ENCODE data around the gene FSTL5. TPM values are rescaled to one million over a fixed set of nuclear protein-coding genes. Genes with fewer than 3 reads are reported as not detected.

The FSTL5 gene
- total and polyA plus RNA-seq, 2 of the 8 experiments (the other 6 are each of a cell fraction or from before 2014, with no cell fraction given) = 0.09 to 0.32 TPM

GRCh38 chr4:162015090-162015489, 148.7 kb downstream of the FSTL5 start:
- TF ChIP-seq KDM5A (IDR thresholded peaks at IDR 0.05; ENCODE audit: low read length) (no peak), EP300 (IDR thresholded peaks at IDR 0.05; ENCODE audit: borderline replicate concordance in 1 of 2, low read depth in 2 of 2, low read length in 2 of 2) (no peak), TCF12 (IDR thresholded peaks at IDR 0.05; ENCODE audit: low read depth, low read length) (no peak), RFX5 (IDR thresholded peaks at IDR 0.05; ENCODE audit: borderline replicate concordance, low read depth, low read length) (no peak), BCL11A (IDR thresholded peaks at IDR 0.05; ENCODE audit: low read depth in 2 of 2, low read length in 2 of 2) (no peak), SP4 (IDR thresholded peaks at IDR 0.05; ENCODE audit: low read length) (no peak), CEBPB (IDR thresholded peaks at IDR 0.05; ENCODE audit: low read depth, low read length) (no peak), SIX5 (IDR thresholded peaks at IDR 0.05; ENCODE audit: low read depth, low read length) (no peak), BRCA1 (IDR thresholded peaks at IDR 0.05; ENCODE audit: low read depth, low read length) (no peak), ASH2L (IDR thresholded peaks at IDR 0.05; ENCODE audit: low read length) (no peak), POLR2AphosphoS5 (IDR thresholded peaks at IDR 0.05; ENCODE audit: low read depth, low read length) (no peak), CTBP2 (IDR thresholded peaks at IDR 0.05; ENCODE audit: borderline replicate concordance, insufficient read depth, insufficient read length, low read length) (no peak), SIRT6 (IDR thresholded peaks at IDR 0.05; ENCODE audit: low read length) (no peak), HDAC2 (IDR thresholded peaks at IDR 0.05; ENCODE audit: borderline replicate concordance in 1 of 2, low read depth in 2 of 2, low read length in 2 of 2) (no peak), KDM1A (IDR thresholded peaks at IDR 0.05; ENCODE audit: borderline replicate concordance, low read length) (no peak), RAD21 (IDR thresholded peaks at IDR 0.05 in 1 of 2, conservative IDR thresholded peaks at IDR 0.05 in 1 of 2; ENCODE audit: low read depth in 2 of 2, low read length in 2 of 2) (no peak)
- H3K23me2 ChIP-seq (ENCODE audit: low read depth, low read length) = no peaks in the 10 kb centered on the region
- H2BK20ac ChIP-seq (ENCODE audit: low read length) = no peak overlapping the region
- WGBS, 2 experiments (ENCODE audit: extremely low coverage in 1 of 2, insufficient coverage in 1 of 2, insufficient read length in 1 of 2, insufficient replicate concordance in 2 of 2, low coverage in 1 of 2, low lambda C conversion rate in 2 of 2, missing lambda C conversion rate in 1 of 2) = 95% methylated on average over 3 of the region's 3 CpGs; no CpG with 5 or more reads in 1 of the 2 experiments
- no peak overlapping the region for H3K4ac ChIP-seq (replicated peaks; ENCODE audit: insufficient read length, low read depth, low read length)
- FAIRE-seq = no peak
- H4K5ac ChIP-seq (ENCODE audit: insufficient read length, low read depth, low read length) = no peak overlapping the region
- H4K20me1 ChIP-seq (replicated peaks in 1 of 2; ENCODE audit: control insufficient read depth in 1 of 2, insufficient read depth in 2 of 2, low read length in 2 of 2) = no peaks in the 10 kb centered on the region
- H3K79me2 ChIP-seq (ENCODE audit: control insufficient read depth in 1 of 2, insufficient read depth in 2 of 2, low read length in 2 of 2) = no peaks in the 10 kb centered on the region
- no peak overlapping the region for H4K8ac ChIP-seq (ENCODE audit: extremely low read depth, insufficient read depth, low read length)
- H3K18ac ChIP-seq (ENCODE audit: extremely low read depth, low read length) = no peak overlapping the region
- H4K91ac ChIP-seq (replicated peaks; ENCODE audit: insufficient read length, low read length) = no peak overlapping the region
- H2BK120ac ChIP-seq (replicated peaks; ENCODE audit: low read depth, low read length) = no peak overlapping the region
- no peak overlapping the region for H2AK5ac ChIP-seq (ENCODE audit: low read depth, low read length)
- no peak overlapping the region for H3K4me3 ChIP-seq (ENCODE audit: extremely low read depth in 1 of 4, insufficient read depth in 2 of 4, low read depth in 3 of 4, low read length in 4 of 4)
- H3K4me1 ChIP-seq (replicated peaks in 1 of 4; ENCODE audit: control insufficient read depth in 3 of 4, insufficient read depth in 4 of 4, low read length in 3 of 4) = no peaks in the 10 kb centered on the region; a peak in 1 of 7 replicates
- H2BK12ac ChIP-seq (ENCODE audit: low read depth, low read length) = no peak overlapping the region
- H2BK15ac ChIP-seq (ENCODE audit: low read length) = no peak overlapping the region
- CTCF ChIA-PET (ENCODE audit: partially characterized antibody) = no interaction called here
- H3K9me3 ChIP-seq (ENCODE audit: insufficient read depth in 2 of 2, low read depth in 1 of 2, low read length in 1 of 2) = no peaks in the 10 kb centered on the region
- POLR2A ChIA-PET (ENCODE audit: partially characterized antibody) = no interaction called here
- H3K36me3 ChIP-seq (ENCODE audit: control insufficient read depth in 2 of 4, insufficient read depth in 4 of 4, low read length in 3 of 4) = no peaks in the 10 kb centered on the region
- no peak overlapping the region for H3K56ac ChIP-seq (replicated peaks; ENCODE audit: insufficient read length, low read depth, low read length)
- H3K14ac ChIP-seq (ENCODE audit: insufficient read length) = no peak overlapping the region
- no peak for DNase-seq (ENCODE audit: low read depth in 1 of 2, low spot score in 2 of 2)
- no peak overlapping the region for H3K4me2 ChIP-seq (ENCODE audit: insufficient read depth in 1 of 2, low read depth in 2 of 2, low read length in 2 of 2)
- no peak overlapping the region for H3K23ac ChIP-seq (ENCODE audit: insufficient read length)
- H2AFZ ChIP-seq (ENCODE audit: low read length) = no peak overlapping the region
- no peak overlapping the region for H3K27ac ChIP-seq (ENCODE audit: low read depth, low read length)
- H3K27me3 ChIP-seq (replicated peaks in 1 of 4; ENCODE audit: control insufficient read depth in 3 of 4, extremely low read depth in 1 of 4, insufficient read depth in 3 of 4, low read length in 3 of 4) = no peaks in the 10 kb centered on the region
- no peaks in the 10 kb centered on the region for H3K79me1 ChIP-seq (ENCODE audit: low read depth, low read length)
- H2BK5ac ChIP-seq (ENCODE audit: low read depth, low read length) = no peak overlapping the region
- H3K9ac ChIP-seq (replicated peaks in 1 of 4; ENCODE audit: extremely low read depth in 1 of 4, low read depth in 3 of 4, low read length in 3 of 4) = no peak overlapping the region

Measured in H1 (cell line).